GM12878 (cell line): ENCODE measurements around the gene DPPA2. TPM values are rescaled to one million over a fixed set of nuclear protein-coding genes. Genes with fewer than 3 reads are reported as not detected.

Experiments used
- ATAC-seq: fragments of 200-7000 bp; cut with Tn5 transposase; 3 replicates; pipeline ENCODE4 v1.9.1; 2020; ENCODE audit warnings: mild to moderate bottlenecking, moderate library complexity
- BruUV-seq: library from RNA; stranded (reverse); fragments of 400-500 nt; replicated peaks from 2 replicates; lab custom pipeline; 2021; lab: Mats Ljungman, UMichigan
- CTCF ChIA-PET: fragments of 300-600 bp; sonication (Branson Sonifier 250); formaldehyde crosslinking; extraction: SDS; loops from one replicate; lab custom pipeline; 2021; ENCODE audit warnings: inconsistent platforms; lab: Yijun Ruan, JAX
- POLR2A ChIA-PET: fragments of 350-600 bp; formaldehyde crosslinking; extraction: SDS; loops from one replicate; lab custom pipeline; 2021; ENCODE audit warnings: inconsistent platforms; lab: Charles Lee
- RAD21 ChIA-PET: fragments of 300-600 bp; sonication (Branson Sonifier 250); formaldehyde crosslinking; loops from one replicate; lab custom pipeline; 2023; ENCODE audit warnings: antibody characterized with exemption; ENCODE audit not compliant: unreplicated experiment; lab: Charles Lee
- SMC1A ChIA-PET: fragments of 300-600 bp; sonication (Branson Sonifier 250); formaldehyde crosslinking; loops from one replicate; lab custom pipeline; 2023; ENCODE audit not compliant: unreplicated experiment, uncharacterized antibody; lab: Charles Lee
- DNase-seq: peaks from one replicate; pipeline ENCODE4 v3.0.0-alpha.2; 2011; ENCODE audit warnings: low read depth, low spot score
- FAIRE-seq: peaks from 3 replicates; lab custom pipeline; 2011; peaks lifted over from hg19 to GRCh38; lab: Jason Lieb, UNC
- H2AFZ ChIP-seq: 2 replicates; pipeline ENCODE4 v1.6.0; 2011; ENCODE audit warnings: low read depth, low read length, control low read depth; ENCODE audit not compliant: control insufficient read depth
- H3K27ac ChIP-seq: 2 replicates; pipeline ENCODE4 v1.5.1; 2011; ENCODE audit warnings: control low read depth; ENCODE audit not compliant: control insufficient read depth, insufficient read depth
- H3K27me3 ChIP-seq, 2 experiments: replicated peaks in 1 of 2; 2 replicates each; pipeline versions ENCODE4 v1.6.0 to v1.6.1; 2011; ENCODE audit warnings: low read length in 1 of 2; ENCODE audit not compliant: control insufficient read depth in 2 of 2, insufficient read depth in 2 of 2
- H3K36me3 ChIP-seq, 2 experiments: 2 replicates each; pipeline ENCODE4 v1.5.1; 2011; ENCODE audit warnings: low read length in 1 of 2; ENCODE audit not compliant: control insufficient read depth in 2 of 2, insufficient read depth in 2 of 2
- H3K4me1 ChIP-seq: 2 replicates; pipeline ENCODE4 v1.6.1; 2011; ENCODE audit warnings: mild to moderate bottlenecking, low read length, moderate library complexity, mixed read lengths; ENCODE audit not compliant: control insufficient read depth, insufficient read depth
- H3K4me2 ChIP-seq: 2 replicates; pipeline ENCODE4 v1.6.0; 2011; ENCODE audit warnings: control low read depth; ENCODE audit not compliant: control insufficient read depth, insufficient read depth
- H3K4me3 ChIP-seq: fragments of 200-600 bp; sonication (generic); 2 replicates; pipeline ENCODE4 v1.5.1; 2016
- H3K79me2 ChIP-seq: 2 replicates; pipeline ENCODE4 v1.6.0; 2011; ENCODE audit warnings: low read length; ENCODE audit not compliant: control insufficient read depth, insufficient read depth
- H3K9ac ChIP-seq: 2 replicates; pipeline ENCODE4 v1.8.0; 2011; ENCODE audit warnings: low read length, control low read depth, mixed read lengths; ENCODE audit not compliant: control insufficient read depth, insufficient read depth
- H3K9me3 ChIP-seq: replicated peaks from 3 replicates; pipeline ENCODE4 v1.5.1; 2011; ENCODE audit warnings: mild to moderate bottlenecking, low read length; ENCODE audit not compliant: control insufficient read depth, insufficient read depth
- H4K20me1 ChIP-seq: 2 replicates; pipeline ENCODE4 v1.6.0; 2011; ENCODE audit not compliant: control insufficient read depth, insufficient read depth
- CHD2 ChIP-seq: IDR thresholded peaks from 2 replicates; pipeline ENCODE4 v1.6.1; 2011; ENCODE audit warnings: low read depth, low read length, improper control_type of control experiment, borderline replicate concordance
- KLF5 ChIP-seq: fragments of 450-650 bp; IDR thresholded peaks from 2 replicates; pipeline ENCODE4 v1.6.1; 2014; ENCODE audit warnings: mild to moderate bottlenecking; ENCODE audit not compliant: partially characterized antibody
- TBL1XR1 ChIP-seq: IDR thresholded peaks from 2 replicates; pipeline ENCODE4 v1.6.1; 2012; ENCODE audit warnings: low read depth, low read length, improper control_type of control experiment
- TCF7 ChIP-seq: IDR thresholded peaks from 2 replicates; pipeline ENCODE4 v1.6.1; 2014; ENCODE audit warnings: antibody characterized with exemption, borderline replicate concordance
- WGBS: methylation state at CpG from one replicate; pipeline ENCODE4 v1.1.6; 2016; ENCODE audit warnings: low lambda C conversion rate; ENCODE audit not compliant: insufficient replicate concordance, insufficient coverage; ENCODE audit errors: missing lambda C conversion rate; 5-methylcytosine and 5-hydroxymethylcytosine counted together
- in situ Hi-C: fragments of 300-500 bp; cut with MboI; formaldehyde crosslinking; loops from 9 replicates; pipeline ENCODE4 v1.14.3; 2018; ENCODE audit warnings: mixed read lengths
- intact Hi-C: fragments of 100-400 bp; cut with micrococcal nuclease; formaldehyde crosslinking; loops from one replicate; pipeline ENCODE4 v1.14.2; 2022; ENCODE audit not compliant: unreplicated experiment
- polyA plus RNA-seq, 11 experiments: library from polyadenylated mRNA; depleted of rRNA in 4 of 11; unstranded in 6 of 11; stranded (reverse) in 5 of 11; fragments of >200 nt; fragmentation: Nextera tagmentation in 4 of 11; fragmentation: Illumina TruSeq in 1 of 11; extraction: Ambion mirVana in 4 of 11; extraction: Trizol in 1 of 11; gene quantifications; 1 replicate in 1 of 11; 2 replicates in 10 of 11; pipeline versions ENCODE4 v1.2.1 to v1.2.3, GENCODE V29; 2011 to 2016; ENCODE audit warnings: inconsistent platforms in 2 of 11, missing spikeins in 2 of 11, low read depth in 1 of 11
- total RNA-seq, 4 experiments: library from RNA; depleted of rRNA in 3 of 4; stranded (reverse); fragments of >200 nt in 3 of 4; fragmentation: Illumina TruSeq in 1 of 4; extraction: Trizol in 1 of 4; gene quantifications; 2 replicates each; pipeline versions ENCODE4 v1.2.1 to v1.2.3, GENCODE V29; 2013 to 2021
- TF ChIP-seq, protein P1 (sequence below): IDR thresholded peaks from 2 replicates; pipeline ENCODE4 v1.6.1; 2011; ENCODE audit warnings: borderline replicate concordance, low read depth, mild to moderate bottlenecking, moderate library complexity, low read length; ENCODE audit not compliant: insufficient read depth, poor library complexity, severe bottlenecking
- TF ChIP-seq, protein P2 (sequence below): fragments of 450-650 bp; IDR thresholded peaks from 2 replicates; pipeline ENCODE4 v1.6.1; 2018; ENCODE audit warnings: borderline replicate concordance, mild to moderate bottlenecking; ENCODE audit not compliant: partially characterized antibody

Gene DPPA2
- total and polyA plus RNA-seq, 10 of the 15 experiments (the other 5 are each of a cell fraction or from before 2014, with no cell fraction given) = not detected

DNA sequence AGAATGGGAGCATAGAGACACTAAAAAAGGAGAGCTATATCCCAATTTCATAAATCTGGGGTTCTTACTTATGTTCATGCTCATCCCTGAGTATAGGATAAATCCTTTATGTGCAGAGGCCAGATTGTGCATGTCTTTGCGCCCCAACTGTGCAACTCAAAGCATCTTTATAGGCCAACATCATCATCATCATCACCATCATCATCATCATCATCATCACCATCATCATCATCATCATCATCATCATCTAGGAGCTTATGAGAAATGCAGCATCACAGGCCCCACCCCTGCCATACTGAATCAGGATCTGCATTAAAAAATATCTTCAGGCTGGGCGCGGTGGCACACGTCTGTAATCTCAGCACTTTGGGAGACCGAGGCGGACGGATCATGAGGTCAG is 45.5 kb downstream of the DPPA2 start:
- no peaks in the 10 kb centered on the region for H3K36me3 ChIP-seq
- POLR2A ChIA-PET = no interaction called here
- intact Hi-C loops = no loop called here
- H3K4me2 ChIP-seq = no peak overlapping the region
- 77% methylated on average over 7 of the region's 7 CpGs for WGBS
- no peaks in the 10 kb centered on the region for H3K79me2 ChIP-seq
- no peak for DNase-seq
- TF ChIP-seq TBL1XR1 (no peak), KLF5 (no peak), CHD2 (no peak), TCF7 (no peak)
- TF ChIP-seq, protein P1, sequence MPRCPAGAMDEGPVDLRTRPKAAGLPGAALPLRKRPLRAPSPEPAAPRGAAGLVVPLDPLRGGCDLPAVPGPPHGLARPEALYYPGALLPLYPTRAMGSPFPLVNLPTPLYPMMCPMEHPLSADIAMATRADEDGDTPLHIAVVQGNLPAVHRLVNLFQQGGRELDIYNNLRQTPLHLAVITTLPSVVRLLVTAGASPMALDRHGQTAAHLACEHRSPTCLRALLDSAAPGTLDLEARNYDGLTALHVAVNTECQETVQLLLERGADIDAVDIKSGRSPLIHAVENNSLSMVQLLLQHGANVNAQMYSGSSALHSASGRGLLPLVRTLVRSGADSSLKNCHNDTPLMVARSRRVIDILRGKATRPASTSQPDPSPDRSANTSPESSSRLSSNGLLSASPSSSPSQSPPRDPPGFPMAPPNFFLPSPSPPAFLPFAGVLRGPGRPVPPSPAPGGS = no peak
- TF ChIP-seq, protein P2, sequence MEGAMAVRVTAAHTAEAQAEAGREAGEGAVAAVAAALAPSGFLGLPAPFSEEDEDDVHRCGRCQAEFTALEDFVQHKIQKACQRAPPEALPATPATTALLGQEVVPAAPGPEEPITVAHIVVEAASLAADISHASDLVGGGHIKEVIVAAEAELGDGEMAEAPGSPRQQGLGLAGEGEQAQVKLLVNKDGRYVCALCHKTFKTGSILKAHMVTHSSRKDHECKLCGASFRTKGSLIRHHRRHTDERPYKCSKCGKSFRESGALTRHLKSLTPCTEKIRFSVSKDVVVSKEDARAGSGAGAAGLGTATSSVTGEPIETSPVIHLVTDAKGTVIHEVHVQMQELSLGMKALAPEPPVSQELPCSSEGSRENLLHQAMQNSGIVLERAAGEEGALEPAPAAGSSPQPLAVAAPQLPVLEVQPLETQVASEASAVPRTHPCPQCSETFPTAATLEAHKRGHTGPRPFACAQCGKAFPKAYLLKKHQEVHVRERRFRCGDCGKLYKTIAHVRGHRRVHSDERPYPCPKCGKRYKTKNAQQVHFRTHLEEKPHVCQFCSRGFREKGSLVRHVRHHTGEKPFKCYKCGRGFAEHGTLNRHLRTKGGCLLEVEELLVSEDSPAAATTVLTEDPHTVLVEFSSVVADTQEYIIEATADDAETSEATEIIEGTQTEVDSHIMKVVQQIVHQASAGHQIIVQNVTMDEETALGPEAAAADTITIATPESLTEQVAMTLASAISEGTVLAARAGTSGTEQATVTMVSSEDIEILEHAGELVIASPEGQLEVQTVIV = no peak
- TF ChIP-seq, all 136 proteins: peak for 0
- BruUV-seq = no TSS peak
- H2AFZ ChIP-seq = no peak overlapping the region
- H3K9ac ChIP-seq = no peak overlapping the region
- no peaks in the 10 kb centered on the region for H3K9me3 ChIP-seq
- H3K4me3 ChIP-seq = no peak overlapping the region
- H3K4me1 ChIP-seq = no peaks in the 10 kb centered on the region
- no peaks in the 10 kb centered on the region for H3K27me3 ChIP-seq
- no peak for FAIRE-seq
- in situ Hi-C loops = no loop called here
- SMC1A ChIA-PET = interaction anchor here (1.1 kb wide), 1 partner anchor 48 kb away, joined by 3 read pairs; no protein-coding TSS in a partner anchor
- H4K20me1 ChIP-seq = no peaks in the 10 kb centered on the region
- ATAC-seq = no peak
- H3K27ac ChIP-seq = no peak overlapping the region
- CTCF ChIA-PET = interaction anchor here (1.1 to 1.2 kb wide), 2 partner anchors 13 to 43 kb away, joined by 3 read pairs; no protein-coding TSS in a partner anchor
- RAD21 ChIA-PET = no interaction called here
